GM23248 (cell line): ENCODE results near the gene ANKS1B. TPM values are rescaled to one million over a fixed set of nuclear protein-coding genes. Genes with fewer than 3 reads are reported as not detected.

Source experiments
- DNase-seq: peaks from one replicate; pipeline ENCODE4 v3.0.0-alpha.2; 2015
- H2AFZ ChIP-seq: fragments of 200-600 bp; sonication (generic); 2 replicates; pipeline ENCODE4 v1.6.1; 2016; ENCODE audit warnings: antibody characterized with exemption
- H3F3A ChIP-seq: fragments of 200-600 bp; sonication (generic); 2 replicates; pipeline ENCODE4 v1.6.1; 2016; ENCODE audit warnings: mild to moderate bottlenecking, antibody characterized with exemption, mixed run types; ENCODE audit not compliant: insufficient read depth
- H3K27ac ChIP-seq: fragments of 200-600 bp; sonication (generic); 2 replicates; pipeline ENCODE4 v1.5.1; 2016; ENCODE audit warnings: mild to moderate bottlenecking
- H3K27me3 ChIP-seq: fragments of 200-600 bp; sonication (generic); replicated peaks from 2 replicates; pipeline ENCODE4 v1.6.1; 2016; ENCODE audit warnings: mild to moderate bottlenecking; ENCODE audit not compliant: insufficient read depth
- H3K36me3 ChIP-seq: fragments of 200-600 bp; sonication (generic); 2 replicates; pipeline ENCODE4 v1.6.1; 2016; ENCODE audit warnings: low read depth, mild to moderate bottlenecking
- H3K4me1 ChIP-seq: fragments of 200-600 bp; sonication (generic); 2 replicates; pipeline ENCODE4 v1.6.1; 2016; ENCODE audit warnings: mild to moderate bottlenecking; ENCODE audit not compliant: insufficient read depth
- H3K4me2 ChIP-seq: fragments of 200-600 bp; sonication (generic); one replicate; pipeline ENCODE4 v1.6.1; 2016; ENCODE audit warnings: mild to moderate bottlenecking; ENCODE audit not compliant: unreplicated experiment
- H3K4me3 ChIP-seq: fragments of 200-600 bp; sonication (generic); 2 replicates; pipeline ENCODE4 v1.5.1; 2016; ENCODE audit warnings: mild to moderate bottlenecking
- H3K79me2 ChIP-seq: fragments of 200-600 bp; sonication (generic); 2 replicates; pipeline ENCODE4 v1.6.1; 2016; ENCODE audit warnings: mild to moderate bottlenecking; ENCODE audit not compliant: insufficient read depth
- H3K9ac ChIP-seq: fragments of 200-600 bp; sonication (generic); 2 replicates; pipeline ENCODE4 v1.6.1; 2016; ENCODE audit warnings: mild to moderate bottlenecking
- H3K9me2 ChIP-seq: fragments of 200-600 bp; sonication (generic); 2 replicates; pipeline ENCODE4 v1.6.1; 2016; ENCODE audit warnings: mixed run types, mild to moderate bottlenecking, moderate library complexity; ENCODE audit not compliant: insufficient read depth
- H3K9me3 ChIP-seq: fragments of 200-600 bp; sonication (generic); one replicate; pipeline ENCODE4 v1.6.1; 2017; ENCODE audit warnings: low read depth
- H4K20me1 ChIP-seq: fragments of 200-600 bp; sonication (generic); 2 replicates; pipeline ENCODE4 v1.6.0; 2016; ENCODE audit not compliant: insufficient read depth
- EZH2 ChIP-seq: fragments of 200-600 bp; sonication (generic); IDR thresholded peaks from 2 replicates; pipeline ENCODE4 v1.6.1; 2018; ENCODE audit warnings: antibody characterized with exemption, mild to moderate bottlenecking; ENCODE audit not compliant: insufficient read depth, poor library complexity, severe bottlenecking
- EZH2phosphoT487 ChIP-seq: fragments of 200-600 bp; sonication (generic); IDR thresholded peaks from 2 replicates; pipeline ENCODE4 v1.6.1; 2018; ENCODE audit warnings: antibody characterized with exemption, moderate library complexity, mild to moderate bottlenecking, low read depth; ENCODE audit not compliant: insufficient read depth
- WGBS, 2 experiments: methylation state at CpG; one replicate each; pipeline ENCODE4 v1.1.6; 2015 to 2017; ENCODE audit warnings: low lambda C conversion rate in 2 of 2, low coverage in 1 of 2; ENCODE audit errors: missing lambda C conversion rate in 2 of 2; 5-methylcytosine and 5-hydroxymethylcytosine counted together
- in situ Hi-C: fragments of 300-500 bp; cut with MboI; formaldehyde crosslinking; loops from 2 replicates; pipeline ENCODE4 v1.15.0; 2020
- polyA plus RNA-seq: library from polyadenylated mRNA; unstranded; fragments of >200 nt; fragmentation: Nextera tagmentation; extraction: Ambion mirVana; gene quantifications from 2 replicates; pipeline ENCODE4 v1.2.1, GENCODE V29; 2016
- total RNA-seq: library from RNA; depleted of rRNA; stranded (reverse); fragments of >200 nt; shearing (Covaris generic); gene quantifications from 2 replicates; pipeline ENCODE4 v1.2.3, GENCODE V29; 2014

ANKS1B gene
- total and polyA plus RNA-seq, 2 experiments from 2014 or later = not detected

DNA sequence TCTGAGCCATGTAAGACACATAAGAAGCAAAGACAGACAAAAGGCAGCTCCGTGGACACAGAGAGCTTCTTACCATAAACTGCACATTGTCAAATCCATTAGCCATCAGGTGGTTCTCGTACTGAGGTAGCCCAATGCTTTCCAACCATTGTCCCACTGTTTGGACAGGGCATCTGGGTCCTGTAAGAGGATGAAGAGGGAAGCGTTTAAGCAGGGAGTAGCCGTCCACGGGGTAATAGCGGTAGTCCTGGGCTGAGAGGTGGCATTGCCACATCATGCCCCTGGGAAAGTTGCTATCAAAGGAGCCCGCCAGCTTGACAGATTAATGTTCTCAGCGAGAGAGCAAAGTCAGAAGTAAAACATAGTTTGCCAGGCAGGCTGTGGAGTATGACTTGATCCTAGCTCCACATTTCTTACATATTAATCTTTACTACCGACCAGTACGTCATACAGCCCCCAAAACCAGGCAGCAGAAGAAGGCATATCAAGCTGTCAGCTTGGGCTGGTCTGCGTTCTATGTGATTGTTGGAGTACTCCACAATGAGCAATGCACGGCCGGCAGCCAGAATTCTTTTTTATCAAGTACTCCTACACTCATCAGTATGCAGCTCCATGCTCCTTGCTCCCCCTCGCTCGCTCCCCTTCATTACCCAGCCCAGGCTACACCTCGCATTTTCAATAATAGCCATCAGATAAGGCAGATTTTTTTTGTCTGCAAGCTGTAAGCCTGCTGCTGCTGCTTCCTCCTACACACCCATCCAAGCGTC is 830.3 kb downstream of the ANKS1B start:
- TF ChIP-seq EZH2 (no peak), EZH2phosphoT487 (no peak)
- Histone ChIP-seq H3K9me3 (no peaks in the 10 kb centered on the region), H3K4me3 (no peak overlapping the region), H3K36me3 (no peaks in the 10 kb centered on the region), H3K4me2 (no peak overlapping the region), H2AFZ (no peak overlapping the region), H3K79me2 (no peaks in the 10 kb centered on the region), H4K20me1 (no peaks in the 10 kb centered on the region), H3K27me3 (no peaks in the 10 kb centered on the region), H3K9me2 (no peaks in the 10 kb centered on the region), H3K27ac (no peak overlapping the region), H3F3A (no peaks in the 10 kb centered on the region), H3K4me1 (no peaks in the 10 kb centered on the region), H3K9ac (no peak overlapping the region)
- WGBS, 2 experiments = 43 to 52% methylated on average over 17 of the region's 17 CpGs
- DNase-seq = no peak
- in situ Hi-C loops = no loop called here

DNA sequence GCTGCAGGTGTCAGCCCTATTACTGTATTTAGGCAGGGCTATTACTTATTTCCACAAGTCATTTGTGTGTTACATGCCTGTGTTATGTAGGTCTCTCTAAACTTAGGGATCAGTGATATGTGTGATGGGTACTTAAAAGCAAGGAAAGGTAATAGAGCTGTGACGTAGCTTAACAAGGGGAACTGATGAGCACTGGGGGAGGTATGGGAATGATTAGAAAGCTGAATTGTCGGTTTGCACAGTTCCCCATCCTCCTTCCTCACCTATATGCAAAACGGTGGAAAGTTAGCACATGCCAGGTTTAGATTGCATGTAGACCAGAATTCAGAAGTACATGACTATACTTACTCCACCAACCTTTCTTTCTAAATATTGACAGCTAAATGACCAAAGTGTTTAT is 831.4 kb downstream of the ANKS1B start:
- in situ Hi-C loops = no loop called here
- WGBS, 2 experiments = 26 to 27% methylated on average over 3 of the region's 3 CpGs
- H3F3A ChIP-seq = no peaks in the 10 kb centered on the region
- no peak overlapping the region for H3K9ac ChIP-seq
- H3K27me3 ChIP-seq = no peaks in the 10 kb centered on the region
- DNase-seq = no peak
- H3K36me3 ChIP-seq = no peaks in the 10 kb centered on the region
- TF ChIP-seq EZH2phosphoT487 (no peak), EZH2 (no peak)
- H3K4me2 ChIP-seq = no peak overlapping the region
- H3K9me3 ChIP-seq = no peaks in the 10 kb centered on the region
- no peak overlapping the region for H3K4me3 ChIP-seq
- H2AFZ ChIP-seq = no peak overlapping the region
- no peaks in the 10 kb centered on the region for H4K20me1 ChIP-seq
- H3K27ac ChIP-seq = no peak overlapping the region
- H3K4me1 ChIP-seq = no peaks in the 10 kb centered on the region
- no peaks in the 10 kb centered on the region for H3K79me2 ChIP-seq
- no peaks in the 10 kb centered on the region for H3K9me2 ChIP-seq

DNA sequence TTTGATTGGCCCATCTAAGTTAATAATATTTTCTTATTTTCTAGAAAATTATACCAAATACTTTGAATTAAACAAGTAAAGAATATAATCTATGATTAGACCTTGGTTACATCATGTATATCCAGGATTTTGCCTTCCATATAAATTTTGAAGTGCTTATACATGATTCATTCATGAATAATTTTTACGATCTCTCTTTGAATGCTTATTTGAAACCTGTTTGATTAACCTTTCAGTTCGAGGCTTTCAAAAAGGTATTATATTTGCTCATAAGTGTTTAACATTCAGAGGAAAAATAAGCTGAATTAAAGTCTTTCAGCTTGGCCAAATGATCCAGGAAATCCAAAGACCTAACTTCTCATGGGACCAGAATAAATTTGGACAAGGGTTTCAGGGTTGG is 832.4 kb downstream of the ANKS1B start:
- no peak overlapping the region for H3K9ac ChIP-seq
- H4K20me1 ChIP-seq = no peaks in the 10 kb centered on the region
- no peak overlapping the region for H3K27ac ChIP-seq
- H3K4me1 ChIP-seq = no peaks in the 10 kb centered on the region
- in situ Hi-C loops = no loop called here
- no peaks in the 10 kb centered on the region for H3K9me2 ChIP-seq
- no peaks in the 10 kb centered on the region for H3K36me3 ChIP-seq
- H3F3A ChIP-seq = no peaks in the 10 kb centered on the region
- no peak overlapping the region for H3K4me2 ChIP-seq
- no peak overlapping the region for H3K4me3 ChIP-seq
- no peaks in the 10 kb centered on the region for H3K27me3 ChIP-seq
- no peaks in the 10 kb centered on the region for H3K79me2 ChIP-seq
- TF ChIP-seq EZH2 = no peak
- no peak for TF ChIP-seq EZH2phosphoT487
- no peak overlapping the region for H2AFZ ChIP-seq
- DNase-seq = no peak
- 41 to 52% methylated on average over 2 of the region's 2 CpGs for WGBS, 2 experiments
- H3K9me3 ChIP-seq = no peaks in the 10 kb centered on the region

DNA sequence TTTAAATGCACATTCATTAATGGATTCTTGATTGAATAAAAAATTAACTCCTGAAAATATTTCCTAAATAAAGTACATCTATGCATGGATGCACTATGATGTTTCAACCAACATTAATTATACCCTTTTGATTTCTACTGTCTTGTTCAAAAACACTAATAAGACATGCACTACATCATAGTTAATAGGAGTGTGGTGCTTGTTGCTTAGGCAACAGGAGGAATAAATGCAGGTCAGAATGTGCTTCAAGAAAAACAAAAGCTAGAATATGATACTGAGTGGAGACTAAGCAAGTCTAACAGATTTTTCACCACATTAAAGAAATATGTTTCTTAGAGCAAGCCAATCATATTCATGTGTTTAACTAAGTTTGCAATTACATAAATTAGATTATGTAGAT is 833.0 kb downstream of the ANKS1B start:
- Histone ChIP-seq H3K4me1 (no peaks in the 10 kb centered on the region), H3K9me3 (no peaks in the 10 kb centered on the region), H3K4me3 (no peak overlapping the region), H3K27me3 (no peaks in the 10 kb centered on the region), H3K9ac (no peak overlapping the region), H4K20me1 (no peaks in the 10 kb centered on the region), H3K4me2 (no peak overlapping the region), H3F3A (no peaks in the 10 kb centered on the region), H3K9me2 (no peaks in the 10 kb centered on the region), H2AFZ (no peak overlapping the region), H3K36me3 (no peaks in the 10 kb centered on the region), H3K27ac (no peak overlapping the region), H3K79me2 (no peaks in the 10 kb centered on the region)
- no peak for TF ChIP-seq EZH2
- no peak for TF ChIP-seq EZH2phosphoT487
- no peak for DNase-seq
- in situ Hi-C loops = no loop called here
